Measurements from ENCODE around the gene HSD17B3. TPM values are rescaled to one million over a fixed set of nuclear protein-coding genes. Genes with fewer than 3 reads are reported as not detected.
A peak's percentile ranks its signal among the peaks of the same experiment; 100 is the strongest.

Gene HSD17B3
- total RNA-seq, 4 donors from 2014 or later, result 2.0 to 6.0 (median 2.2) TPM; not detected in 1

DNA sequence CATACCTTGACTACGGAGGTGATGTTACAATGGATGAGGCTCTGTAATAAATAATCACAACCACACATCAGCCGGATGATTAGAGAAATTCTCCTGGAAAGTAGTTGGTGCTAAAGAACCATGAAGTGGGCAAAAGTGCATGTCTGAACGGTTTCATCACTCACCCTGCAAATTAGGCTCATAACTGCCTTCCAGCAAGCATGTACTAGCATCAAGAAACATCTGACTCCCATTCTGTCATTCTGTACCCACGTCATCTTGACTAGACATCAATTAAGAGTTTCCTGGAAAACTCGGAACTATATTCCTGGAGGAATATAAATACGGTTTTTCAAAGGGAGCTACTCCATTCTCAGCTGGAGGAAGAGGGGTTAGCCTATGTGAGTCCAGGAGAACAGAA lies 52.2 kb downstream of the HSD17B3 start:
- intact Hi-C loops (cut with DNase I), result no loop called here
- TF ChIP-seq, protein P1, sequence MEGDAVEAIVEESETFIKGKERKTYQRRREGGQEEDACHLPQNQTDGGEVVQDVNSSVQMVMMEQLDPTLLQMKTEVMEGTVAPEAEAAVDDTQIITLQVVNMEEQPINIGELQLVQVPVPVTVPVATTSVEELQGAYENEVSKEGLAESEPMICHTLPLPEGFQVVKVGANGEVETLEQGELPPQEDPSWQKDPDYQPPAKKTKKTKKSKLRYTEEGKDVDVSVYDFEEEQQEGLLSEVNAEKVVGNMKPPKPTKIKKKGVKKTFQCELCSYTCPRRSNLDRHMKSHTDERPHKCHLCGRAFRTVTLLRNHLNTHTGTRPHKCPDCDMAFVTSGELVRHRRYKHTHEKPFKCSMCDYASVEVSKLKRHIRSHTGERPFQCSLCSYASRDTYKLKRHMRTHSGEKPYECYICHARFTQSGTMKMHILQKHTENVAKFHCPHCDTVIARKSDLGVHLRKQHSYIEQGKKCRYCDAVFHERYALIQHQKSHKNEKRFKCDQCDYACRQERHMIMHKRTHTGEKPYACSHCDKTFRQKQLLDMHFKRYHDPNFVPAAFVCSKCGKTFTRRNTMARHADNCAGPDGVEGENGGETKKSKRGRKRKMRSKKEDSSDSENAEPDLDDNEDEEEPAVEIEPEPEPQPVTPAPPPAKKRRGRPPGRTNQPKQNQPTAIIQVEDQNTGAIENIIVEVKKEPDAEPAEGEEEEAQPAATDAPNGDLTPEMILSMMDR (IDR thresholded peaks at IDR 0.05), result no peak
- TF ChIP-seq POLR2A (IDR thresholded peaks at IDR 0.05), result no peak
- WGBS, 2 donors, result 70 to 81% methylated on average over 6 of the region's 6 CpGs

DNA sequence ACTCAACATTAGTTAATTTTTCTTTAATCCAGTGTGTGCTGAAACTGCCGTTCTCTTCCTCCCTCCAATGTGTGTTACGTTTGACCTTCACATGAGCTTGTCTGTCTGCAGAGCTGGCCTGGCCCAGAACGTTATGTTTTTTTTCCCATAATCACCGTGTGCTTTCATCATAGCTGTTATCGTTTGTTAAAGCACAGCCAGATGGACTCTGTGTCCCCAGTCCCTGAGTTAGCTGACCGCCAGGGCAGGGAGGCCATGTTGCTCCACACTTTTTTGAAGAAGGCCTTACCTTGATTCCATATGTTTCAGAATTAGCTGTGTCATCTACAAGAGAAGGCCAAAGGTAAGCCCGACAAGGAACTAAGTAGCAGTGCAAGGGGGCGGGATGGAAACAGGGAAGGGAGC lies 55.7 kb downstream of the HSD17B3 start:
- Histone ChIP-seq H3K27me3 (no peaks in the 10 kb centered on the region), H3K36me3 (no peaks in the 10 kb centered on the region), H3K4me3 (replicated peaks in 1 of 3) (no peak overlapping the region), H3K4me1 (peaks cover 15 to 20% of the 10 kb centered on the region in 2 donors), H3K27ac (no peak overlapping the region), H3K9me3 (no peaks in the 10 kb centered on the region)
- intact Hi-C loops (cut with DNase I), result no loop called here
- WGBS, 2 donors, result 90 to 94% methylated on average over 8 of the region's 8 CpGs
- DNase-seq, result no peak
- no peak for TF ChIP-seq POLR2A (IDR thresholded peaks at IDR 0.05)
- TF ChIP-seq, protein P1 (IDR thresholded peaks at IDR 0.05), result no peak

More for the DNA sequence above, 52.2 kb downstream of the HSD17B3 start:
- Histone ChIP-seq H3K27ac (no peak overlapping the region), H3K4me1 (no peaks in the 10 kb centered on the region), H3K36me3 (no peaks in the 10 kb centered on the region), H3K9me3 (no peaks in the 10 kb centered on the region), H3K4me3 (replicated peaks in 1 of 3) (no peak overlapping the region), H3K27me3 (no peaks in the 10 kb centered on the region)
- DNase-seq, result no peak

DNA sequence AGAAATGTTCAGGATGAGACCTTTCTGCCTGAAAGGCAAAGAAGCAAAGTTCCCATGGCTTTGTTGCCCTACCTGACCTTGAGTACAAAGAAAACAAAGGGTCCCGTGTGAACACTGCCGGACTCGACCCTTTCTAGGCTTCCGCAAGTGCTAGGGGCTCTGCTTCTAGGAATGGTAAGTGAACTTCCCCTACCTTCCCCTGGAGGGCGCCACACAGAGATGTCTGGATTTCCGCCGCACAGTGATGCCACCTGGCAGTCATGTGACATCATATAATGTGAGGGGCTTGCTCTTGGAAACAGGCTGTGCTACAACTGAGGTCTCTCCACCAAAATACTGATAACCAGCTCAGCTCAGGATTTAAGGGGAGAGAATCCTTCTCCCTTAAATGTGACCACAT lies 56.6 kb downstream of the HSD17B3 start:
- WGBS, 2 donors, result 85 to 91% methylated on average over 7 of the region's 7 CpGs
- Histone ChIP-seq H3K9me3 (no peaks in the 10 kb centered on the region), H3K4me3 (replicated peaks in 1 of 3) (no peak overlapping the region), H3K36me3 (no peaks in the 10 kb centered on the region), H3K27ac (no peak overlapping the region), H3K4me1 (peaks cover 21 to 29% of the 10 kb centered on the region in 2 donors), H3K27me3 (no peaks in the 10 kb centered on the region)
- intact Hi-C loops (cut with DNase I), result no loop called here
- no peak for DNase-seq
- no peak for TF ChIP-seq POLR2A (IDR thresholded peaks at IDR 0.05)
- TF ChIP-seq, protein P1 (IDR thresholded peaks at IDR 0.05), result no peak

DNA sequence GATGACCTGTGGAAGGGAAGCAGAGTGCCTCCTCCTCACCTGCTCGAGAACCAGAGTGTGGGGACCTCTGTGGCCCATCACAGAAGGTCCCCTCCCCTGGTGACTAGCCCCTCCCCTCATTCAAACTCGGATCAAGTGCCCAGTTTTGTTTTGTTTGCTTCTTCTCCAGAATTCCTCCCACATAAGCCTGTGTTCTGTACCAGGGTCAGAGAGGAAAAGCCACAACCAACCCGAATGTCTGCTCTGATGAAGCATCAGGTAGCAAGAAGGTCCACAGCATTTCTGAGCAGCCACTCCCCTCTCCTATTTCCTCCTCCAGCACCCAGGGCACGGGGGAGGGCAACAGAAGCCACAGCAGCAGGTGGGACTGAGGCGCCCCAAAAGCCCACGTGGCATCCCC lies 58.2 kb downstream of the HSD17B3 start:
- DNase-seq, result peak; percentile 24 to 32
- 51 to 52% methylated on average over 6 of the region's 6 CpGs for WGBS, 2 donors
- H3K36me3 ChIP-seq, result no peaks in the 10 kb centered on the region
- no peaks in the 10 kb centered on the region for H3K27me3 ChIP-seq
- H3K9me3 ChIP-seq, result no peaks in the 10 kb centered on the region
- intact Hi-C loops (cut with DNase I), result no loop called here
- no peak overlapping the region for H3K4me3 ChIP-seq (replicated peaks in 1 of 3)
- TF ChIP-seq, protein P1 (IDR thresholded peaks at IDR 0.05), result no peak
- TF ChIP-seq POLR2A (IDR thresholded peaks at IDR 0.05), result no peak
- peak overlapping the region in 1 of 3 donors; percentile 43 for H3K27ac ChIP-seq
- H3K4me1 ChIP-seq, result peaks cover 26 to 45% of the 10 kb centered on the region in 2 donors

DNA sequence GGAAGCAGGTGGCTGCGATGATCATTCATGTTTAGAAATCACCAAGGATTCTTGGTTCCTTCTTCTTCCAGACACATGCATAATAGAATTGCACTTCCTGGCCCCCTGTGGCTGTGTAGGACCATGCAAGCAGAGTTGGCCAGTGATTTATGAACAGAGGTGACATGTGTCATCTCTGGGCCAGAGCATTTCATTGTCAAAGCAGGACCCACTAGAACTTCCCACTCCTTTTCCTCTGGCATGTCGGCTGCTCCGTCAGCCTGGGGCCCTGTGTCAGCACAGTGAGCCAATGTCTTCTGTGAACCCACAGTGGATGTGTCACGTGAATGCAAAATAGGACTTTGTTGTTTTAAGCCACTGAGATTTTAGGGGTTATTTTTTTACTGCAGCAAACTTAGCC lies 59.2 kb downstream of the HSD17B3 start:
- Histone ChIP-seq H3K27ac (peak overlapping the region in 1 of 3 donors; percentile 43), H3K9me3 (no peaks in the 10 kb centered on the region), H3K36me3 (no peaks in the 10 kb centered on the region), H3K4me3 (replicated peaks in 1 of 3) (no peak overlapping the region), H3K4me1 (peaks cover 26 to 45% of the 10 kb centered on the region in 2 donors), H3K27me3 (no peaks in the 10 kb centered on the region)
- intact Hi-C loops (cut with DNase I), result no loop called here
- TF ChIP-seq, protein P1 (IDR thresholded peaks at IDR 0.05), result no peak
- no peak for TF ChIP-seq POLR2A (IDR thresholded peaks at IDR 0.05)
- DNase-seq, result peak; percentile 36 to 45
- WGBS, 2 donors, result 45 to 46% methylated on average over 4 of the region's 4 CpGs

Data from thyroid gland (tissue), 4 donors.